ENCODE measurements around the gene DDRGK1. TPM values are rescaled to one million over a fixed set of nuclear protein-coding genes. Genes with fewer than 3 reads are reported as not detected.

Gene DDRGK1
- total RNA-seq, 1 experiment from 2014 or later: 65.5 TPM

GRCh38 chr20:3172933-3173609 lies 31.4 kb downstream of the DDRGK1 start, which contains the start of gene LZTS3:
Gene LZTS3 (minus strand): TSS chr20:3173549. CDS start chr20:3167163, 6,386 bp downstream.
- no TSS peak for BruUV-seq (replicated peaks)
- DNase-seq (ENCODE audit: low read depth, low spot score) (no peak), ATAC-seq (peak; percentile 72)
- TF ChIP-seq CTCF (IDR thresholded peaks at IDR 0.05) (no peak), SIN3A (IDR thresholded peaks at IDR 0.05; ENCODE audit: borderline replicate concordance, insufficient read depth, low read depth, low read length) (no peak), REST (IDR thresholded peaks at IDR 0.05; ENCODE audit: insufficient read depth in 1 of 2, low read depth in 2 of 2, low read length in 1 of 2) (no peak), POLR2AphosphoS5 (IDR thresholded peaks at IDR 0.05; ENCODE audit: low read depth, low read length) (no peak), TCF7L2 (IDR thresholded peaks at IDR 0.05; ENCODE audit: low read depth, low read length) (no peak)
- Histone ChIP-seq H3K36me3 (ENCODE audit: control insufficient read depth, insufficient read depth, low read length) (no peaks in the 10 kb centered on the region), H3K4me3 (ENCODE audit: low read depth in 2 of 2, low read length in 2 of 2) (peak within 1 kb of the TSS; percentile 81 to 92), H3K27me3 (ENCODE audit: control insufficient read depth, insufficient read depth, low read length) (no peaks in the 10 kb centered on the region), H3K27ac (ENCODE audit: low read length) (peak within 1 kb of the TSS; percentile 81), H3K4me1 (ENCODE audit: control insufficient read depth, insufficient read depth, low read length) (peaks cover 14% of the 10 kb centered on the region), H3K9me3 (ENCODE audit: control insufficient read depth, insufficient read depth, low read depth, low read length) (no peaks in the 10 kb centered on the region)
- in situ Hi-C loops (cut with HindIII; ENCODE audit: low pct_unique_long_range_greater_than_20kb, low sequenced_read_pairs) (no loop called here), intact Hi-C loops (cut with micrococcal nuclease; ENCODE audit: unreplicated experiment) (no loop called here)
- POLR2A ChIA-PET: no interaction called here
- CTCF ChIA-PET: interaction anchor here (0.6 to 0.7 kb wide), 2 partner anchors 10 to 76 kb away, joined by 3 to 4 read pairs; no protein-coding TSS in a partner anchor

- ChIA-PET CTCF (interaction anchor here (0.6 kb wide), 1 partner anchor 9 kb away, joined by 3 read pairs; no protein-coding TSS in a partner anchor), POLR2A (no interaction called here)
- Histone ChIP-seq H3K9me3 (ENCODE audit: control insufficient read depth, insufficient read depth, low read depth, low read length) (no peaks in the 10 kb centered on the region), H3K36me3 (ENCODE audit: control insufficient read depth, insufficient read depth, low read length) (no peaks in the 10 kb centered on the region), H3K4me3 (ENCODE audit: low read depth in 2 of 2, low read length in 2 of 2) (peak overlapping the region; percentile 81 to 92; a peak in 3 of 4 replicates), H3K4me1 (ENCODE audit: control insufficient read depth, insufficient read depth, low read length) (peaks cover 14% of the 10 kb centered on the region), H3K27me3 (ENCODE audit: control insufficient read depth, insufficient read depth, low read length) (no peaks in the 10 kb centered on the region), H3K27ac (ENCODE audit: low read length) (no peak overlapping the region)
- intact Hi-C loops (cut with micrococcal nuclease; ENCODE audit: unreplicated experiment) (no loop called here), in situ Hi-C loops (cut with HindIII; ENCODE audit: low pct_unique_long_range_greater_than_20kb, low sequenced_read_pairs) (no loop called here)
- no TSS peak for BruUV-seq (replicated peaks)
- DNase-seq (ENCODE audit: low read depth, low spot score): no peak
- TF ChIP-seq SIN3A (IDR thresholded peaks at IDR 0.05; ENCODE audit: borderline replicate concordance, insufficient read depth, low read depth, low read length): no peak
- TF ChIP-seq REST (IDR thresholded peaks at IDR 0.05; ENCODE audit: insufficient read depth in 1 of 2, low read depth in 2 of 2, low read length in 1 of 2): no peak
- TF ChIP-seq CTCF (IDR thresholded peaks at IDR 0.05): no peak
- no peak for TF ChIP-seq TCF7L2 (IDR thresholded peaks at IDR 0.05; ENCODE audit: low read depth, low read length)
- TF ChIP-seq POLR2AphosphoS5 (IDR thresholded peaks at IDR 0.05; ENCODE audit: low read depth, low read length): no peak
- no peak for ATAC-seq
These were observed 32.2 kb downstream of the DDRGK1 start for GRCh38 chr20:3172126-3172932.
